Ovary (tissue), 9 donors: Measurements from ENCODE around the gene RGS2. TPM values are rescaled to one million over a fixed set of nuclear protein-coding genes. Genes with fewer than 3 reads are reported as not detected.

ENCODE experiments used
- DNase-seq, 5 donors: peaks; one replicate each; pipeline ENCODE4 v3.0.0-alpha.2; 2019 to 2020
- H3K27ac ChIP-seq, 2 donors: fragments of 200-600 bp; one replicate each; pipeline versions ENCODE4 v1.5.1 to v1.8.0; 2019 to 2022
- H3K27me3 ChIP-seq: fragments of 200-600 bp; one replicate; pipeline ENCODE4 v1.8.0; 2022
- H3K36me3 ChIP-seq: fragments of 200-600 bp; sonication (generic); one replicate; pipeline ENCODE4 v1.5.1; 2019
- H3K4me1 ChIP-seq: one replicate; pipeline ENCODE4 v1.8.1; 2013; ENCODE audit warnings: mild to moderate bottlenecking, moderate library complexity; ENCODE audit not compliant: insufficient read depth
- H3K4me3 ChIP-seq: fragments of 200-600 bp; sonication (generic); one replicate; pipeline ENCODE4 v1.5.1; 2017
- H3K9me3 ChIP-seq, 2 donors: fragments of 200-600 bp in 1 of 2; sonication (generic) in 1 of 2; one replicate each; pipeline versions ENCODE4 v1.5.1 to v1.8.1; 2013 to 2019; ENCODE audit warnings: mild to moderate bottlenecking in 1 of 2, moderate library complexity in 1 of 2
- CTCF ChIP-seq, 3 donors: fragments of 450-650 bp in 2 of 3; fragments of 200-600 bp in 1 of 3; IDR thresholded peaks; one replicate each; pipeline versions ENCODE4 v1.5.1 to v1.8.0; 2016 to 2022; ENCODE audit warnings: antibody characterized with exemption in 3 of 3, mild to moderate bottlenecking in 1 of 3
- EP300 ChIP-seq: sonication (generic); formaldehyde crosslinking; IDR thresholded peaks from one replicate; pipeline ENCODE4 v1.6.1; 2017; ENCODE audit warnings: antibody characterized with exemption
- POLR2A ChIP-seq: fragments of 450-650 bp; IDR thresholded peaks from one replicate; pipeline ENCODE4 v1.6.1; 2017; ENCODE audit warnings: antibody characterized with exemption, mild to moderate bottlenecking, moderate library complexity
- WGBS, 3 donors: extraction: QIAGEN DNeasy Blood & Tissue Kit in 1 of 3; methylation state at CpG; one replicate each; pipeline versions ENCODE4 v1.1.5 to v1.1.7; 2013 to 2017; 5-methylcytosine and 5-hydroxymethylcytosine counted together
- intact Hi-C, 4 donors: fragments of 100-400 bp; cut with DNase I; formaldehyde crosslinking; loops; one replicate each; pipeline versions ENCODE4 v1.11.0 to v1.15.1; 2022 to 2023
- polyA plus RNA-seq, 2 donors: library from polyadenylated mRNA; stranded (reverse); fragments of 200-250 nt in 1 of 2; fragments of 350-450 nt in 1 of 2; fragmentation: Illumina TruSeq in 1 of 2; extraction: RNeasy Lipid Tissue Mini Kit (QIAGEN cat#74804) in 1 of 2; gene quantifications; one replicate each; pipeline ENCODE4 v1.2.3, GENCODE V29; 2013 to 2014
- total RNA-seq, 7 donors: library from RNA; depleted of rRNA in 2 of 7; stranded (reverse); fragments of >200 nt in 2 of 7; fragmentation: NEBNext Ultra II Directional in 3 of 7; extraction: Animal tissue kit (Norgen Biotek cat#: 25700) in 3 of 7; gene quantifications; one replicate each; pipeline versions ENCODE4 v1.1.0 to v1.2.4, GENCODE V29; 2016 to 2023
- donor health status: DM: no; HTN: no; CAD: no; lungs with moderate emphysema.
- donor health status: DM: no; HTN: no; CAD: no.
- donor health status: Bipolar disorder and iron deficiency.
- donor health status: DM: yes; HTN: yes; CAD: no.
- donor health status: DM: no; HTN: no; CAD: no.
- donor health status: DM: yes; HTN: yes; CAD: no.

RGS2 gene
- total and polyA plus RNA-seq, 9 donors: 31.0 to 247 (median 56.4) TPM

GRCh38 chr1:192849011-192849410, 40.2 kb downstream of the RGS2 start:
- H3K4me1 ChIP-seq: no peaks in the 10 kb centered on the region
- no peaks in the 10 kb centered on the region for H3K9me3 ChIP-seq
- H3K36me3 ChIP-seq: no peaks in the 10 kb centered on the region
- no peak for TF ChIP-seq CTCF (IDR thresholded peaks at IDR 0.05)
- no peak for TF ChIP-seq EP300
- no peak for TF ChIP-seq POLR2A
- H3K27me3 ChIP-seq: no peaks in the 10 kb centered on the region
- no peak for DNase-seq
- H3K4me3 ChIP-seq: no peak overlapping the region
- no peak overlapping the region for H3K27ac ChIP-seq
- intact Hi-C loops: no loop called here
- WGBS, 3 donors: 5 to 7% (median 6%) methylated on average over 1 of the region's 1 CpG

- Histone ChIP-seq H3K9me3 (no peaks in the 10 kb centered on the region), H3K4me1 (no peaks in the 10 kb centered on the region), H3K4me3 (no peak overlapping the region), H3K36me3 (no peaks in the 10 kb centered on the region), H3K27me3 (no peaks in the 10 kb centered on the region), H3K27ac (no peak overlapping the region)
- TF ChIP-seq CTCF (IDR thresholded peaks at IDR 0.05): no peak
- TF ChIP-seq POLR2A: no peak
- TF ChIP-seq EP300: no peak
- intact Hi-C loops: no loop called here
- WGBS, 3 donors: 85 to 93% (median 89%) methylated on average over 3 of the region's 3 CpGs
- no peak for DNase-seq
Measured at GRCh38 chr1:192849442-192849841, 40.6 kb downstream of the RGS2 start.

GRCh38 chr1:192852001-192852947, 43.4 kb downstream of the RGS2 start:
- no peak for DNase-seq
- TF ChIP-seq EP300 (no peak), POLR2A (no peak), CTCF (IDR thresholded peaks at IDR 0.05) (no peak)
- Histone ChIP-seq H3K9me3 (no peaks in the 10 kb centered on the region), H3K27me3 (no peaks in the 10 kb centered on the region), H3K36me3 (no peaks in the 10 kb centered on the region), H3K27ac (no peak overlapping the region), H3K4me3 (no peak overlapping the region), H3K4me1 (no peaks in the 10 kb centered on the region)
- WGBS, 3 donors: 3 to 92% (median 6%) methylated on average over 1 of the region's 1 CpG
- intact Hi-C loops: no loop called here

- Histone ChIP-seq H3K27ac (no peak overlapping the region), H3K27me3 (no peaks in the 10 kb centered on the region), H3K4me1 (no peaks in the 10 kb centered on the region), H3K36me3 (no peaks in the 10 kb centered on the region), H3K4me3 (no peak overlapping the region), H3K9me3 (no peaks in the 10 kb centered on the region)
- WGBS, 3 donors: 77 to 83% (median 81%) methylated on average over 1 of the region's 1 CpG
- TF ChIP-seq POLR2A (no peak), EP300 (no peak), CTCF (IDR thresholded peaks at IDR 0.05) (no peak)
- DNase-seq: no peak
- intact Hi-C loops: no loop called here
Measured at GRCh38 chr1:192858456-192858855, 49.6 kb downstream of the RGS2 start.
